ENCODE results near the gene RBFOX1.

Gene RBFOX1

GRCh38 chr16:7372095-7372494 is 39.5 kb downstream of the RBFOX1 start:
- DNase-seq (ENCODE audit: extremely low read depth in 1 of 2, low read depth in 1 of 2) = no peak

GRCh38 chr16:7373776-7374175 is 41.1 kb downstream of the RBFOX1 start:
- no peak for DNase-seq (ENCODE audit: extremely low read depth in 1 of 2, low read depth in 1 of 2)

- no peak for DNase-seq (ENCODE audit: extremely low read depth in 1 of 2, low read depth in 1 of 2)
Observed at GRCh38 chr16:7374614-7375174, 42.0 kb downstream of the RBFOX1 start.

GRCh38 chr16:7376227-7376626 is 43.6 kb downstream of the RBFOX1 start:
- no peak for DNase-seq (ENCODE audit: extremely low read depth in 1 of 2, low read depth in 1 of 2)

- no peak for DNase-seq (ENCODE audit: extremely low read depth in 1 of 2, low read depth in 1 of 2)
Observed at GRCh38 chr16:7377231-7377630, 44.6 kb downstream of the RBFOX1 start.

GRCh38 chr16:7378024-7378695 is 45.5 kb downstream of the RBFOX1 start:
- no peak for DNase-seq (ENCODE audit: extremely low read depth in 1 of 2, low read depth in 1 of 2)

GRCh38 chr16:7380441-7380840 is 47.8 kb downstream of the RBFOX1 start:
- DNase-seq (ENCODE audit: extremely low read depth in 1 of 2, low read depth in 1 of 2) = no peak

- no peak for DNase-seq (ENCODE audit: extremely low read depth in 1 of 2, low read depth in 1 of 2)
Observed at GRCh38 chr16:7380911-7381310, 48.3 kb downstream of the RBFOX1 start.

GRCh38 chr16:7381671-7382070 is 49.0 kb downstream of the RBFOX1 start:
- no peak for DNase-seq (ENCODE audit: extremely low read depth in 1 of 2, low read depth in 1 of 2)

GRCh38 chr16:7382521-7382920 is 49.9 kb downstream of the RBFOX1 start:
- no peak for DNase-seq (ENCODE audit: extremely low read depth in 1 of 2, low read depth in 1 of 2)

GRCh38 chr16:7390974-7391373 is 58.3 kb downstream of the RBFOX1 start:
- DNase-seq (ENCODE audit: extremely low read depth in 1 of 2, low read depth in 1 of 2) = no peak

- DNase-seq (ENCODE audit: extremely low read depth in 1 of 2, low read depth in 1 of 2) = no peak
Observed at GRCh38 chr16:7391694-7392093, 59.0 kb downstream of the RBFOX1 start.

GRCh38 chr16:7392206-7392605 is 59.6 kb downstream of the RBFOX1 start:
- no peak for DNase-seq (ENCODE audit: extremely low read depth in 1 of 2, low read depth in 1 of 2)

- no peak for DNase-seq (ENCODE audit: extremely low read depth in 1 of 2, low read depth in 1 of 2)
Observed at GRCh38 chr16:7393680-7394079, 61.0 kb downstream of the RBFOX1 start.

- DNase-seq (ENCODE audit: extremely low read depth in 1 of 2, low read depth in 1 of 2) = no peak
Observed at GRCh38 chr16:7394720-7395336, 62.2 kb downstream of the RBFOX1 start.

- DNase-seq (ENCODE audit: extremely low read depth in 1 of 2, low read depth in 1 of 2) = no peak
Observed at GRCh38 chr16:7397901-7398300, 65.3 kb downstream of the RBFOX1 start.

GRCh38 chr16:7398536-7398935 is 65.9 kb downstream of the RBFOX1 start:
- no peak for DNase-seq (ENCODE audit: extremely low read depth in 1 of 2, low read depth in 1 of 2)

GRCh38 chr16:7399296-7399695 is 66.7 kb downstream of the RBFOX1 start:
- no peak for DNase-seq (ENCODE audit: extremely low read depth in 1 of 2, low read depth in 1 of 2)

GRCh38 chr16:7400117-7400890 is 67.7 kb downstream of the RBFOX1 start:
- DNase-seq (ENCODE audit: extremely low read depth in 1 of 2, low read depth in 1 of 2) = no peak

GRCh38 chr16:7404217-7404616 is 71.6 kb downstream of the RBFOX1 start:
- DNase-seq (ENCODE audit: extremely low read depth in 1 of 2, low read depth in 1 of 2) = no peak

- no peak for DNase-seq (ENCODE audit: extremely low read depth in 1 of 2, low read depth in 1 of 2)
Observed at GRCh38 chr16:7405166-7405565, 72.5 kb downstream of the RBFOX1 start.
